Left cardiac atrium (tissue), 4 donors: Measurements from ENCODE around the gene MKS1. TPM values are rescaled to one million over a fixed set of nuclear protein-coding genes. Genes with fewer than 3 reads are reported as not detected.

Experiments
- ATAC-seq, 2 donors: fragments of 200-7000 bp; cut with Tn5 transposase; one replicate each; pipeline ENCODE4 v1.9.1; 2020; ENCODE audit warnings: mild to moderate bottlenecking in 2 of 2, moderate library complexity in 2 of 2
- DNase-seq: peaks from one replicate; pipeline ENCODE4 v3.0.0-alpha.2; 2020
- intact Hi-C, 2 donors: fragments of 100-400 bp; cut with DNase I; formaldehyde crosslinking; loops; one replicate each; pipeline versions ENCODE4 v1.14.1 to v1.15.1; 2022 to 2023
- long read RNA-seq: library from polyadenylated mRNA; unstranded; transcript quantifications from one replicate; pipeline ENCODE4 v2.0.0, GENCODE V29; 2021
- total RNA-seq, 2 donors: library from RNA; stranded (reverse); fragmentation: NEBNext Ultra II Directional; extraction: Animal tissue kit (Norgen Biotek cat#: 25700); gene quantifications; one replicate each; pipeline ENCODE4 v1.2.1, GENCODE V29; 2021
- donor health status: DM: no; HTN: yes; CAD: no.
- donor health status: DM: no; HTN: yes; CAD: no; lungs with severe emphysema.
- donor health status: DM: yes; HTN: yes; CAD: no.
- donor health status: Dilated cardiomyopathy.

The MKS1 gene
- 1 to 10 TPM; 4.5 to 9.0 TPM for total RNA-seq
- long read RNA-seq, transcript MKS1-202 (18 exons, 2,397 nt) = major isoform, 6 of 12 reads
- long read RNA-seq, partial matches to known transcripts = 0 of 12 reads
- long read RNA-seq, other reads (novel, unspliced or antisense) = 6 of 12 reads

DNA sequence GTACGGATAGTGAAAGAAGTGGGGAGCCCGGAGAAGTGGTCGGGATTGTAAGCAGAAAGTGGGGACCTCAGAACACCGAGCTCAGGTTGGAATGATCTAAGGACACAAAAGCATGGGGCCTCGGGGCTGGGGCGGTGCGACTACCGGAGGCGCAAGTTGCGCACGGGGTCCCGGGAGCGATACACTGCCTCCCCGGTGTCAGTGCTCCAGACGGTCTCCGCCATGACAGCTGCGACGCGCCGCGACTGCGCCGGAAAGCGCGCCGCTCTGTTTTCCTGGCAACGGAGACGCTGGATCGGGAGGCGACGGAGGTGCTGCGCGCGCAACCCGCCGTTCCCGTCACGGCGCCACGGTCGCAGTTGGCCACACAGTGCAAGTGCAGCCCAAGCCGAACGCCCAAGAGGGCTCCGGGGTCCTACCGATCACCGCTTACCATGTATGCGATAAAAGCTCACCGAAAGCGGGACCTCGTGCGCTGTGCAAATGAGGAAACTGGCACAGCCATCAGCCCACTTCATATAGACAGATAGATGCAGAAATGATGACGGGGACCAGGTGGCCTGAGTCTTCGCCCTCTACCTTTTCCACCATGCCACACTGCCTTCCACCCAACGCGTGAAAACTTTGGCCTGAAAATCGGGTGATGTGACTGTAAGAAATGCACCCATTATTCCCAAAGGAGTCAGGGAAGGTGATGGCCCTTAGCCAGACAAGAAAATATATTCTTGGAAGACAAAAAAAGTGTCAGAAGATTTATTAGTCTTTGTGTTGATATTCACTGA is at the start of gene MKS1:
TSS of gene MKS1 (minus strand) at position 249 of the 782 bp plus-strand sequence. CDS start at position 224, 25 bp downstream.
- intact Hi-C loops = no loop called here

DNA sequence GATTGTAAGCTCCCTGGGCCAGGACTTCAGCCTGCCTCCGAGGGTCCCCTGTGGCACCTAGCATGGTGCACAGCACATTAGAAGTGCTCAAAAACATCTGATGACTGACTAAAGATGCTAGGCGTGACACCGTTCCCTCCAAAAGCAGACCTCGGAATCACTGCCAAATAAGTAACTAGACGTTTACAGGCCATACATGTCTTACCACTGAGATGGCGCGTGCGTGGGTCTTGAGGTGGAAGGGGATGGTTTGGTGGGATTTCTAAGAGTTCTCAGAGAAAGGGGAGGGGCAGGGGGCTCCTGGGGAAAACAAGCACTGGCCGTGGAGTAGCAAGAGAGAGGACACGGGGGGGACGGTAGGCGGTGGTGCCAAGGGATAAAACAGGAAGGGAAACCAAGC is 49.3 kb upstream of the MKS1 start:
- no peak for DNase-seq
- intact Hi-C loops = no loop called here
- ATAC-seq = no peak

More for the DNA sequence above, at the start of gene MKS1:
- ATAC-seq (peak; percentile 100), DNase-seq (peak; percentile 97)

DNA sequence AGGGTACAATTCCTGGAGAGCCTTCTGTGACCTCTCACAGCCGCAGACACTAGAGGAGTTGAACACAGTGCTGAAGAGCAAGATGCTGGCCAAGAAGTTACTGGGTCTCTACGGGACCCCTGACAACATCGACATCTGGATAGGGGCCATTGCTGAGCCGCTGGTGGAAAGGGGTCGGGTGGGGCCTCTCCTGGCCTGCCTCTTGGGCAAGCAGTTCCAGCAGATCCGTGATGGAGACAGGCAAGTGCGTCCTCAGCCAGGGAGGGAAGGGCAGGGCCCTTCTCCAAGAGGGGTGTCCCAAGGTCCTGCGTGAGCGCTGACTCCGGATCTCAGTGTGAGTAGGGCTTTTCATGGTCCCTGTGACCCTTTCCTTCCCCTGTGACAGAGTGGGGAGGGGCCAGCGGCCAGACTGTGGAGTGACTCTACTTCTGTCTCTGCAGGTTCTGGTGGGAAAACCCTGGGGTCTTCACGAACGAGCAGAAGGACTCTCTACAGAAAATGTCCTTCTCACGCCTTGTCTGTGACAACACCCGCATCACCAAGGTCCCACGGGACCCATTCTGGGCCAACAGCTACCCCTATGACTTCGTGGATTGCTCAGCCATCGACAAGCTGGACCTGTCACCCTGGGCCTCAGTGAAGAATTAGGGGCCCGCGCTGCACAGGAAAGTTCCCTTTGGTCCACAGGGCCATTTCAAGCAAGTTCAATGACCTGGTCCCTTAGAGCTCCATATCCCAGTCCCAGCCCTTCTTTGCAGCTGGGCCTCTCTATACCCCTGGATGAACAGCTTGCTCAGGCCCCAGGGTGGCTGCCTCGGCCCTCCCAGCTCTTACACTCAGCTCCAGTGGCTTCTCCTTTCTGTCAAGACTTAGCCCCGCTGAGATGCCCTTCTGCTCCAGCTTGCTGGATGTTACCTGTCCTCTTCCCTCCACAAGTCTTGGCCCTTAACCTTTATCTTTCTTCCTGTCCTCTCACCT is 48.6 kb upstream of the MKS1 start:
- ATAC-seq = no peak
- intact Hi-C loops = no loop called here
- no peak for DNase-seq

DNA sequence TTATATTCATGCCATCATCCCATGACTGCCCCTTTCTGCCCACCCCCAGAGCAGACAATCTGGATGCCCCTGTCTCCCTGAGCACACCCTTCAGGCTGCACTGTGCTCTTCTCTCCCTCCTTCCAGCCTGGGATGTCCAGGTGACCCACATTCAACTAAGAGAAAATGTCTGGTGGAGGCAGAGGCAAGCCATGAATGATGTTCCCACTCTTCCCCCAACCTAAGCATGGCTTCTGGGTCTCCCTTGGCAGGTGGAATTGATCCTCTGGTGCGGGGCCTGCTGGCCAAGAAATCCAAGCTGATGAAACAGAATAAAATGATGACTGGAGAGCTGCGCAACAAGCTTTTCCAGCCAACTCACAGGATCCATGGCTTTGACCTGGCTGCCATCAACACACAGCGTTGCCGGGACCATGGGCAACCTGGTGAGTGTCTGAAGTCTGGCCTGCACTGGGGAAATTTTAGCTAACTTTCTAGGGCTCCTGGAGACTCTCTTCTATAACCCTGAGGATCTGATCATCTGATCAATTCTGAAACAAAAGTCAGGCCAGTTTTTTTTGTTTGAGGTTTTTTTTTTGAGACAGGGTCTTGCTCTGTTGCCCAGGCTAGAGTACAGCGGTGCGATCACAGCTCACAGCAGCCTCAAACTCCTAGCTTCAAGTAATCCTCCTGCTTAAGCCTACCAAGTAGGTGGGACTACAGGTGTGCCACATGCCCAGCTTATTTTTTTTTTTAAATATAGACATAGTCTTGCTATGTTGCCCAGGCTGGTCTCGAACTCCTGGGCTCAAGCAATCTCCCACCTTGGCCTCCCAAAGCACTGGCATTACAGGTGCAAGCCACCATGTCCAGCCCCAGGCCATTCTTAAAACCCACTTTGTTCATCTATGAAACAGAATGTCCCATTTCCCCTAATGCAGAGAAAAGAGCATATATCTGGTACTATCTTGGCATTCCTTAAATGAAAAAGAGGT is 47.1 kb upstream of the MKS1 start:
- ATAC-seq = no peak
- intact Hi-C loops = no loop called here
- DNase-seq = no peak

DNA sequence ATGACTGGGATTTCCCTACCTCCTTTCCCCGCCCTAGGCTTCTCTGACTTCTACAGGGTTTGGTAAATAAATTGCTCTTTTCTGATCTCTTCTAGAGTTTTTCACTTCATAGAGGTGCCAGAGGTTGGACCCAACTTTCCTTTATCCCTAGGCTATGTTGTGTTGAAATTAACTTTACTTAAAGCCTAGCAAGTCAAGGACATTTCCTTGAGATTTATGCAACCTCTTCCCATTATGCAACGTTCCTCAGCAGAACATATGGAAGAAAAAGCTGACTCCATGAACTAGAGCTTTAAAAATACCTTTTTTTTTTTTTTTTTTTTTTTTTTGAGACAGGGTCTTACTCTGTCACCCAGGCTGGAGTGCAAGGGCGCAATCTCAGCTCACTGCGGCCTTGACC is 46.2 kb upstream of the MKS1 start:
- no peak for ATAC-seq
- intact Hi-C loops = no loop called here
- DNase-seq = no peak

DNA sequence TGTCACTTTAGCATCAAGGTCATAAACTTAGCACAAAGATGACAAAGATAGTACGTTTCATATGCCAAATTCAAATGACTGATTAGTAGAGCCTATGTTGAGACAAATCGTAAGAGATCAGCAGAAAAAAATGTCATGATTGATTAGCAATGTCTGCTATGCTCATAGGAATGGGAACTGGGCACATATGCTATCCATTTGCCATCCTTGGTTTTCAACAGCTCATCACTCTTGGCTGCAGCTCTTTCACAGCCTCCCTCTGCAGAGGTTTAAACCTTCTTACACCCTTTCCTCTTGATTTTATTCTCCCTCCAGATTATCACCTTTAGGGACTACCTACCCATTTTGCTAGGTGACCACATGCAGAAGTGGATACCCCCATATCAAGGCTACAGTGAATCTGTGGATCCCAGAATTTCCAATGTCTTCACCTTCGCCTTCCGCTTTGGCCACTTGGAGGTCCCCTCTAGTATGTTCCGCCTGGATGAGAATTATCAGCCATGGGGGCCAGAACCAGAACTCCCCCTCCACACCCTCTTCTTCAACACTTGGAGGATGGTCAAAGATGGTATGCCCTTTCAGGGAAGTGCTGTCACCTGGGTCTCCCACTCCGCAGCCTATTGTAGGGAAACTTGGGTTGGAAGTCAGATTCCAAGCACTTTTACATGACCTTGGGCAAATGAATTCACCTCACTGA is 45.5 kb upstream of the MKS1 start:
- intact Hi-C loops = no loop called here
- DNase-seq (no peak), ATAC-seq (no peak)

DNA sequence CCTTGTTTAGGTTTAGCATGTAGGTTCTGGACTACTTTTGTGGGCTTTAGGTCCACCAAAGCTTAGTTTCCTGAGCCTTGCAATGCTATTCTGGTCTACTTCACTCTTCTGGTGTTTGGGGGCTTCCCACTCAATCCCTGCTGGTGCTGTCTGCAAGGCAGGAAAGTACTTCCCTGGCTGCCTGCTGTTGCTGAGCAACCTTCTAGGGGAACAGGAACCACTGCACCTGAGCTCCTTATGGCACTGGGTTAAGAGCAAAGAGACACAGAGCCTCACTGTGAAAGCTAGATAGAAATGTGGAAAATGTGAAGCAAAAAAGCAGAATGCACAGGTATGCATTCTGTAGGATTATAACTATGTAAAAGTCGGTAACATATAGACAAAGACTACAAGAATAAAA is 44.7 kb upstream of the MKS1 start:
- ATAC-seq (no peak), DNase-seq (no peak)
- intact Hi-C loops = no loop called here

DNA sequence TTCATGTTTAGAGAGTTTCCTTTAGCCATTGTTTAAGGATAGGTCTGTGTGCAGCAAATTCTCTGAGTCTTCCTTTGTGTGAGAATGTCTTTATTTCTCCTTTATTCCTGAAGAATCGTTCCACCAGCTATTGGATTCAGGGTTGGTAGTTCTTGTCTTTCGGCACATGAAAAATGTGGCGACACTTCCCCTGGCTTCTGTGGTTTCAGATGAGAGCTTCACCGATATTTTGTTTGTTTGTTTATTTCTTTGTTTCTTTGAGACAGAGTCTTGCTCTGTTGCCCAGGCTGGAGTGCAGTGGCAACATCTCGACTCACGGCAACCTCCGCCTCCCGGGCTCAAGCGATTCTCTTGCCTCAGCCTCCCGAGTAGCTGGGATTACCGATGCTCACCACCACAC is 43.1 kb upstream of the MKS1 start:
- intact Hi-C loops = no loop called here
- DNase-seq = no peak

DNA sequence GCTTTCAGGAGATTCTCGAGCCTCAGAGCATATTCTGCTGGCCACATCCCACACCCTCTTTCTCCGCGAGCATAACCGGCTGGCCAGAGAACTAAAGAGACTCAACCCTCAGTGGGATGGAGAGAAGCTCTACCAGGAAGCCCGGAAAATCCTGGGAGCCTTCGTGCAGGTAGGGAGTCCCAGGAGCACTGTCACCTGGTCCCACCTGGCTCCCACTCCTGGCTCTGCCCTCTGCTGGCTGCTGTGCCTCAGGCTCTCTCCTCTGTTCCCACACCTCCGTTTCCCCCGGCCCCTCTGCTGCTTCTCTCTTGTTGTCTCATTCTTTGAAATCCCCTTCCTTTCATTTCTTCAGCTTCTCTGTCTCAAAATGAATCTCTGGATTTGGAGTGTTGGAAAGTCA is 35.7 kb upstream of the MKS1 start:
- intact Hi-C loops = no loop called here

More for the DNA sequence above, 43.1 kb upstream of the MKS1 start:
- no peak for ATAC-seq

DNA sequence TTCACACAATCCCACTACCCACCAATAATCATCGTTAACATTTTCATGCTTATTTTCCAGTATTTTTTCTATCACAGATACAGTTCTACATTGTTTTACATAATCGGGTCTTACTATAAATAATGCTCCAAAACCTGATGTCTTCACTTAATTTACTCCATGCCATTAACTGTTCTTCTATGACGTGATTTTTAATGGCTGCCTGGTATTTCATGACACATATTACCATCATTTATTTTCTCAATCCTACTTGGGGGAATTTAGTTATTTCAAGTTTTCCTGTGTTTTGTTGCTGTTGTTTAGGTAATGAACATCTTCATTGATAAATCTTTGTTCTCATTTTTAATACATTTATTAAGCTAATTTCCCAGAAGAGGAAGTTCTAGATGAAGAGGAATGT is 34.0 kb upstream of the MKS1 start:
- ATAC-seq (no peak), DNase-seq (no peak)
- intact Hi-C loops = no loop called here

More for the DNA sequence above, 35.7 kb upstream of the MKS1 start:
- no peak for ATAC-seq
- no peak for DNase-seq

DNA sequence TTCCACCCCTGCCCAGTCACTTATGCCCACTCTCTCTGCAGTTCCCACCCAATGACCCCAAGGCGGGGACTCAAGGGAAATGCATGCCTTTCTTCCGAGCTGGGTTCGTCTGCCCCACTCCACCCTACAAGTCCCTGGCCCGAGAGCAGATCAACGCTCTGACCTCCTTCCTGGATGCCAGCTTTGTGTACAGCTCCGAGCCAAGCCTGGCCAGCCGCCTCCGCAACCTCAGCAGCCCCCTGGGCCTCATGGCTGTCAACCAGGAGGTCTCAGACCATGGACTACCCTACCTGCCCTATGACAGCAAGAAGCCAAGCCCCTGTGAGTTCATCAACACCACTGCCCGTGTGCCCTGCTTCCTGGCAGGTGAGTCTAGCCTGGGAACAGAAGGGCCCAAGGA is 33.1 kb upstream of the MKS1 start:
- intact Hi-C loops = no loop called here
- ATAC-seq = no peak
- no peak for DNase-seq

DNA sequence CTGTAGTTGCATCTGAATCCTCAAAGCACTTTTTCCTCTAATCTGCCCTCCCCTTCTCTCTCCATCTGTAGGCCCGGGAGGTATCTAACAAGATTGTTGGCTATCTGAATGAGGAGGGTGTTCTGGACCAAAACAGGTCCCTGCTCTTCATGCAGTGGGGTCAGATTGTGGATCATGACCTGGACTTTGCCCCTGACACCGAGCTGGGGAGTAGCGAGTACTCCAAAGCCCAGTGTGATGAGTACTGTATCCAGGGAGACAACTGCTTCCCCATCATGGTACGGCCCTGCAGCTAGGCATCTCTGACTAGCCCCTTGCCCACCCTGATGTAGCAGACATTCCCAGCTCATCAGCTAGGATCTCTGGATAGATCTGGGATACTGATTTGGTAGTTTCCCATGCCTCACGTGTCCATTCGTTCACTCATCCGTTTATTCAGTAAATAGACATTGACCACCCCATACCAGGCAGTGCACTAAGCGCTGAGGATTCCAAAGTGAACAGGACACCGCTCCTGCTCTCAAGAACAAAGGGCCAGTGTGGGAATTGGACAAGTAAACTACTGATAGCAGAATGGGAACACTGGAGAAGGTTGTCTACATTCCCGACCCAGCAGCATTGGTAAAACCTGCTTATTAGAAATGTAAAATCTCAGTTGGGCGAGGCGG is 31.4 kb upstream of the MKS1 start:
- no peak for DNase-seq
- intact Hi-C loops = no loop called here
- ATAC-seq = no peak

DNA sequence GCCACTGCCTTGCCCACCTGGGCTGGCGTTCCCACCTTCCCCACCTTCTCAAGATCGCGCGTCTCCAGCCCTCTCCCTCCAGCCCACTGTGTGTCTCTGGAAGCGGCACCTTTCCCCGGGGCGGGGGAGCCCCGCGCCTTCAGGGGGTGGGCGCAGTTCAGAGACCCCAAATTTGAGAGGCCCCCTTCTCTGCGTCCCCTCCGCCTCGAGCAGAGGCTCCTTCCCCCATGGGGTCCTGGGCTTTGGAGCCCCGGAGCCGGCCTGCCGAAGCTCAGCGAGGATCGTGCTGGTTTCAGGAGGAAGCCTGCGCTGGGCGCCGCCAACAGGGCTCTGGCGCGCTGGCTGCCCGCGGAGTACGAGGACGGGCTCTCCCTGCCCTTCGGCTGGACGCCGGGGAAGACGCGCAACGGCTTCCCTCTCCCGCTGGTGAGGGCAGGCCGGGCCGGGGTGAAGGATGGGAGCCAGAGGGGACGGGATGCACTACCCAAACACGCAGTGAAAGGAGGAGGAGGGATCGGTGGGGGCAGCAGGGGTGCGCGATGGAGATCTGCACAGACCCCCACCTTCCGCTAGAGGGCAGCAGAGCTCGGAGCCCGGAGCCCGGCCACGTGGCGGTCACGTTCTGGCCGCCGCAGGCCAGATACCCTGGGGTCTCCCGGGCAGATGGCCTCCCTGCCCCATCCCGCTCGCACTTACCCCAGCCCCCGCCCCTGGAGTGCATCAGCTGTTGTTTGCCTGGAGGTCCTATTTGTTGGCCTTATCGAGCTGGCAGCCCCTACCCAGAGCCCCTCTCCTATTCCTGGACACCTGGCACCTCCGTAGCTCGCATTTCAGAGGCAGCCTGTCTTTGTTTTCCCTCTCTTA is 30.4 kb upstream of the MKS1 start:
- DNase-seq = peak; percentile 65
- intact Hi-C loops = loop anchor here in 1 of 2 donors (10.0 kb wide), 1 partner anchor 165 kb away; the partner anchor contains the start of gene RNF43

DNA sequence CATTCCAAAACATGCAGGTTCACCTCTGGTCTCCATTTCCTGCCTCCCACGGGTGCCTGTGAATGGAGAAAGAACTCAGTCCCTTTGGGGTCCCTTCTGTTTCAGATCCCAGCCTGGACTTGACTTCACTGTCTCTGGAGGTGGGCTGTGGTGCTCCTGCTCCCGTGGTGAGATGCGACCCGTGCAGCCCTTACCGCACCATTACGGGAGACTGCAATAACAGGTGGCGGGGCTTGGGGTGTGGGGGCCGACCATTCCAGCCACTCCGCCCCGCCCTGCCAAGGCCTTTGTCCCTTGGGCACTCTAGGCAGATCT is 29.9 kb upstream of the MKS1 start:
- intact Hi-C loops = loop anchor here in 1 of 2 donors (10.0 kb wide), 1 partner anchor 166 kb away; the partner anchor contains the start of gene RNF43
- ATAC-seq = no peak

More for the DNA sequence above, 30.4 kb upstream of the MKS1 start:
- ATAC-seq = peak; percentile 91 to 95

DNA sequence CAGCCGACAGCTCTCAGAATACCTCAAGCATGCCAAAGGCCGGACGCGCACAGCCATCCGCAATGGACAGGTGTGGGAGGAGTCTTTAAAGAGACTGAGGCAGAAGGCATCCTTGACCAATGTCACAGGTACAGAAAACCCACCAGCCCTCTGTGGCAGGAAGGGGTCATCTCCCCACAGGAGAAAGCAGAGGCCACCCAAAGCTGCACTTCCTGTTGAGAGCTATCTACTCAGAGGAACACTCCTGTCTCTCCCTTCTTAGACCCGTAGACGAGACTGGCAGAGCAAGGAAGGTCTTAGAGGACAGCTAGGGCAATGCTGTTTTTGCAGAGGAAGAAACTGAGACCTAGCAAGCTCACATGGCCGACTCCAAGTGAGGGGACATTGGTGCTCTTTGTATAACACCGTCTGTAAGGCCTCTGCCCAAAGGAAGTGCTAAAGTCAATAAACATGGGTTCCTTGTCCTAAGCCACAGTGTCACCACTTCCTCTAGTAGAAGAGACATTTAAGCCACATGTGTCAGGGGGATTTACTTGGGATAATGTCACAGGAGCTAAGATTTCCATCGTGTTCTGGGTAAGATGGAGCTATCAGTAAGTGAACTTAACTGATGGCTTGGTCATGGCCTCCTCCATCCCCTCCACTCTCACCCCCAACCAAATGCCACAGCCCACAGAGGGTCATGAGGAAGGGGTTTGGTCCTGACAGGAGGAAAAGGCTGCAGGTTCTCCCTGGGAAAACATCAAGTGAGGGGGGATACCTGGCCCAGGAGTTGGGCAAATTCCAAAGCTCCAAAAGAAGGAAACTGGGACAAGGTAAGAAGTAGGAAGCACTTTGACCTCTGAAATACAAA is 28.7 kb upstream of the MKS1 start:
- ATAC-seq = no peak
- intact Hi-C loops = loop anchor here in 1 of 2 donors (10.0 kb wide), 1 partner anchor 167 kb away; the partner anchor contains the start of gene RNF43

More for the DNA sequence above, 29.9 kb upstream of the MKS1 start:
- DNase-seq = no peak

DNA sequence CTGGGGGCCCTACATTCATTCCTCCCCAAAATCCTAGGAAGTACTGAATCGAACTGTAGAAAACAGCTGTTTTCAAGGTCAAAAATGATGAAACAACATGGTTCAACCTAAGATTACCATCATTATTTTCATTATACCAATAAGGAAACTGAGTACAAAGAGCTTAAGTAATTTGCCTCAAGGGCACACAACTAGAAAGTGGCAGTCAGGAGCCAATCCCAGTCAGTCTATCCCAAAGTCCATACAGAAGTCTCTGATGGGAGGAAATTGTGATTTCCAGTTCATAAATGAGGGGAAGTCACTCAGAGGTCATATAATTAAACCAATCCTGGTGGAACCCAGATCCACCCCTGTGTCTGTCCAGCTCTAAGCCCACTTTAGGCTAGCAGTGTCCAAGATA is 27.7 kb upstream of the MKS1 start:
- ATAC-seq (no peak), DNase-seq (no peak)
- intact Hi-C loops = loop anchor here in 1 of 2 donors (10.0 kb wide), 1 partner anchor 168 kb away; the partner anchor contains the start of gene RNF43

More for the DNA sequence above, 28.7 kb upstream of the MKS1 start:
- DNase-seq = no peak
